Ramos (cell line): ENCODE measurements around the gene SIL1.
"Not testable (repeated sequence)": the region's sequence is repeated elsewhere in the genome, so short reads cannot be mapped to it uniquely, and the experiment has no call there.

ENCODE experiments used
- in situ Hi-C: fragments of 300-500 bp; cut with MboI; formaldehyde crosslinking; loops from one replicate; pipeline ENCODE4 v1.14.3; 2022; ENCODE audit warnings: low sequenced_read_pairs; ENCODE audit not compliant: unreplicated experiment

Gene SIL1

GRCh38 chr5:139117342-139117884 lies 80.8 kb downstream of the SIL1 start:
- in situ Hi-C loops = no loop called here

GRCh38 chr5:139116100-139116655 lies 82.0 kb downstream of the SIL1 start:
- in situ Hi-C loops = no loop called here

GRCh38 chr5:139113892-139114291 lies 84.3 kb downstream of the SIL1 start:
- in situ Hi-C loops = no loop called here

GRCh38 chr5:139112362-139112761 lies 85.8 kb downstream of the SIL1 start:
- in situ Hi-C loops = not testable (repeated sequence)

GRCh38 chr5:139110526-139111168 lies 87.5 kb downstream of the SIL1 start:
- in situ Hi-C loops = no loop called here

GRCh38 chr5:139108063-139108824 lies 89.9 kb downstream of the SIL1 start:
- in situ Hi-C loops = no loop called here

GRCh38 chr5:139105621-139106071 lies 92.5 kb downstream of the SIL1 start:
- in situ Hi-C loops = no loop called here

GRCh38 chr5:139104577-139105276 lies 93.4 kb downstream of the SIL1 start:
- in situ Hi-C loops = no loop called here

GRCh38 chr5:139103762-139104161 lies 94.4 kb downstream of the SIL1 start:
- in situ Hi-C loops = no loop called here

GRCh38 chr5:139100825-139101224 lies 97.3 kb downstream of the SIL1 start:
- in situ Hi-C loops = no loop called here

GRCh38 chr5:139094154-139095131 lies 103.7 kb downstream of the SIL1 start:
- in situ Hi-C loops = no loop called here

- in situ Hi-C loops = no loop called here
These were observed 105.3 kb downstream of the SIL1 start for GRCh38 chr5:139092741-139093343.

- in situ Hi-C loops = no loop called here
These were observed 106.6 kb downstream of the SIL1 start for GRCh38 chr5:139091439-139092156.

GRCh38 chr5:139090581-139090980 lies 107.6 kb downstream of the SIL1 start:
- in situ Hi-C loops = no loop called here

- in situ Hi-C loops = no loop called here
These were observed 110.1 kb downstream of the SIL1 start for GRCh38 chr5:139088024-139088423.

- in situ Hi-C loops = no loop called here
These were observed 115.2 kb downstream of the SIL1 start for GRCh38 chr5:139082813-139083498.

- in situ Hi-C loops = no loop called here
These were observed 118.1 kb downstream of the SIL1 start for GRCh38 chr5:139079991-139080610.
